HG02642 (cell line): ENCODE measurements around the gene SHISA2.

ENCODE experiments used
- ATAC-seq: cut with Tn5 transposase; IDR thresholded peaks from one replicate; pipeline ENCODE4 v1.9.1; 2021; ENCODE audit warnings: mild to moderate bottlenecking; ENCODE audit not compliant: unreplicated experiment, poor library complexity

SHISA2 gene

GRCh38 chr13:26019881-26020870 lies 31.6 kb downstream of the SHISA2 start:
- no peak for ATAC-seq

- ATAC-seq: no peak
Observed at GRCh38 chr13:26019251-26019650, 32.6 kb downstream of the SHISA2 start.

- no peak for ATAC-seq
Observed at GRCh38 chr13:26017932-26018665, 33.7 kb downstream of the SHISA2 start.

- ATAC-seq: no peak
Observed at GRCh38 chr13:26017196-26017921, 34.5 kb downstream of the SHISA2 start.

GRCh38 chr13:26016189-26016588 lies 35.6 kb downstream of the SHISA2 start:
- ATAC-seq: no peak

- ATAC-seq: no peak
Observed at GRCh38 chr13:26015271-26016125, 36.3 kb downstream of the SHISA2 start.

- ATAC-seq: no peak
Observed at GRCh38 chr13:26012995-26013394, 38.8 kb downstream of the SHISA2 start.

- no peak for ATAC-seq
Observed at GRCh38 chr13:26011996-26012821, 39.6 kb downstream of the SHISA2 start.

- no peak for ATAC-seq
Observed at GRCh38 chr13:26011208-26011573, 40.6 kb downstream of the SHISA2 start.

GRCh38 chr13:26010487-26011207 lies 41.2 kb downstream of the SHISA2 start:
- ATAC-seq: no peak

GRCh38 chr13:26007261-26008125 lies 44.3 kb downstream of the SHISA2 start:
- no peak for ATAC-seq
